M059J (cell line): Measurements from ENCODE around the gene FAM13A. TPM values are rescaled to one million over a fixed set of nuclear protein-coding genes. Genes with fewer than 3 reads are reported as not detected.
"Not testable (repeated sequence)": the region's sequence is repeated elsewhere in the genome, so short reads cannot be mapped to it uniquely, and the experiment has no call there.

Experiments used
- DNase-seq: peaks from one replicate; pipeline ENCODE4 v3.0.0-alpha.2; 2012; ENCODE audit warnings: low read depth
- total RNA-seq: library from RNA; depleted of rRNA; stranded (reverse); fragments of >200 nt; shearing (Covaris generic); gene quantifications from 2 replicates; pipeline ENCODE4 v1.2.3, GENCODE V29; 2014

Gene FAM13A
- total RNA-seq, 1 experiment from 2014 or later: 9.7 TPM

DNA sequence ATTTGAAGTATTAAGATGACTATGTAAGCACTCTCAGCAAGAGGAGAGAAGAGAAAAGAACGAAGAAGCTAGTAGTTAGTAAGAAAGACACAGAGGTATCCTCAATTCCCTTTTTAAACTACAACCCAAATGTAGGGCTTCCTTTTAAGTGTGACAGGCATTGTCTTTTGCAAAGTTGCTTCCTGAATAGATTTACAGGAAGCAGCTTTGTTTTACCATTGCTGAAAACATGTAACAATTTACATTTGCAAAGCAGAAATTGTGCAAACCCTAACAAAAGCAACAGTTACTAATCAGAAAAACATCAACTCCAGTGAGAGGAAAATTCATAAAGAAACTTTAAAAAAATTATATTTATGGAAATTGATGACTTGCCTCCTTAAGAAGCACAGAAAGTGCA, 96.4 kb downstream of the FAM13A start:
- DNase-seq: no peak

DNA sequence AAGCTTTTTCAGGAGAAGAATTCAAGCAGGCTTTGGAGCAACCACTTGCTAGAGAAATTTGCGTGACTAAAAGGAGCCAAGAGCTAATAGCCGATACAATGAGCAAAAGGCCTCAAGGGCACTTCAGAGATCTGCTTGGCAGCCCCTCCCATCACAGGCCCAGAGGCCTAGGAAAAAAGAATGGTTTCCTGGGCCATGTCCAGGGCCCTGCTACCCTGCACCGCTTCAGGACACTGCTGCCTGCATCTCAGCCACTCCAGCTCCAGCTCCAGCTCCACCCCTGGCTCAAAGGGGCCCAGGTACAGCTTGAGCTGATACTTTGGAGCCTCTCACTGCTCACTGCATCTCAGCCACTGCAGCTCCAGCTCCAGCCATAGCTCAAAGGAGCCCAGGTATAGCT, 98.9 kb downstream of the FAM13A start:
- DNase-seq: no peak

DNA sequence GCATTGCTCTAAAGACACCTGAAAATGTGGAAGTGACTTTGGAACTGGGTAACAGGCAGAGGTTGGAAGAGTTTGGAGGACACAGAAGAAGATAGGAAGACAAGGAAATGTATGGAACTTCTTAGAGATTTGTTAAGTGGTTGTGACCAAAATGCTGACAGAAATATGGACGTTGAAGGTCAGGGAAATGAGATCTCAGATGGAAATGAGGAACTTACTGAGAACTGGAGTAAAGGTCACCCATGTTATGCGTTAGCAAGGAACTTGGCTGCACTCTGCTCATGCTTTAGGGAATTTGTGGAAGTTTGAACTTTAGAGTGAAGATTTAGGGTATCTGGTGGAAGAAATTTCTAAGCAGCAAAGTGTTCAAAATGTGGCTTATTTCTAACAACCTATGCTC, 99.4 kb downstream of the FAM13A start:
- DNase-seq: no peak

DNA sequence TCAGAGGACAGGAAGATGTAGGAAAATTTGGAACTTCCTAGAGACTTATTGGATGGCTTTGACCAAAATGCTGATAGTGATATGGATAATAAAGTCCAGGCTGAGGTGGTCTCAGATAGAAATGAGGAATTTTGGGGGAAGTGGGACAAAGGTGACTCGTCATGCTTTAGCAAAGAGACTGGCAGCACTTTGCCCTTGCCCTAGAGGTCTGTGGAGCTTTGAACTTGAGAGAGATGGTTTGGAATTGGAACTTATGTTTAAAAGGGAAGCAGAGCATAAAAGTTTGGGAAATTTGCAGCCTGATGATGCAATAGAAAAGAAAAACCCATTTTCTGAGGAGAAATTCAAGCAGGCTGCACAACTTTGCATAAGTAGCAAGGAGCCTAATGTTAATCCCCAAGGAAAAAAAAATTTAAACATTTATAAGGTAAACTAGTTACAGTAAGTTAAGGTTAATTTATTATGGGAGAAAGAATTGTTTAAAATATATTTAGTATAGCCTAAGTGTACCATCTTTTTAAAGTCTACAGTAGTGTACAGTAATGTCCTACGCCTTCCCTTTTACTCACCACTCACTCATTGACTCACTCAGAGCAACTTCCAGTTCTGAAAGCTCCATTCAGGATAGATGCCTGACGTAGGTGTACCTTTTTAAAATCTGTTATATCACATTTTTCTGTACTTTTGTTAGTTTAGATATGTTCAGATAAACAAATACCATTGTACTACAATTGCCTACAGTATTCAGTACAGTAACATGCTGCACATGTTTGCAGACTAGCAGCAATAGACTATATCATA, 101.2 kb downstream of the FAM13A start:
- DNase-seq: no peak

DNA sequence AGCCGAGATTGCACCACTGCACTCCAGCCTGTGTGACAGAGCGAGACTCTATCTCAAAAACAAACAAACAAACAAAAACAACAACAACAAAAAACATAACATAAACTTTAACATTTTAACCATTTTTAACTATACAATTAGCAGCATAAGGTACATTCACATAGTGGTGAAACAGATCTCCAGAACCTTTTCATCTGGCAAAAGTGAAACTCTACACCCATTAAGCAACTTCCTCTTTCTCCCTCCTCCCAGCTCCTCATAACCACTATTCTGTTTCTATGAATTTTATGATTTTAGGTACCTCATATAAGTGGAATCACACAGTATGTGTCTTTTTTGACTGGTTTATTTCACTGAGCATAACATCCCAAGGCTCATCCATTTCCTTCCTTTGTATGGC, 103.6 kb downstream of the FAM13A start:
- DNase-seq: no peak

DNA sequence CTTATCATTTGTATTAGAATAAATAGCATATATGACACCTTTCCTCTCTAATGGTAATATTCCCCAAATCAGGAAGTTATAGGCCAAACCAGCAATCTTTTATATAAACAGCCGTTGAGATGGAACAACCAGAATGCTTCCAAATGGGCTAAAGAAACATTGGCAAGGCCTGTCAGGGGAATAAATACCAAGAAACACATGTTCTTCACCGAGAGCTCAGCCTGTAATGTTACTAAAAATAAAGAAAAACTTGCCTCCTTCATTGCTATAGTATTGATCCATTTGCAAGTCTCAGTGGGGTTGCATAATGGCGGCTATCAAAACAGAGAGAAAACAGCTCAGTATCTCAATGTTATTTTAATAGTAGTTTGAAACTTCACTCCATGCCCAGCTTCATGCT, 104.9 kb downstream of the FAM13A start:
- no peak for DNase-seq

DNA sequence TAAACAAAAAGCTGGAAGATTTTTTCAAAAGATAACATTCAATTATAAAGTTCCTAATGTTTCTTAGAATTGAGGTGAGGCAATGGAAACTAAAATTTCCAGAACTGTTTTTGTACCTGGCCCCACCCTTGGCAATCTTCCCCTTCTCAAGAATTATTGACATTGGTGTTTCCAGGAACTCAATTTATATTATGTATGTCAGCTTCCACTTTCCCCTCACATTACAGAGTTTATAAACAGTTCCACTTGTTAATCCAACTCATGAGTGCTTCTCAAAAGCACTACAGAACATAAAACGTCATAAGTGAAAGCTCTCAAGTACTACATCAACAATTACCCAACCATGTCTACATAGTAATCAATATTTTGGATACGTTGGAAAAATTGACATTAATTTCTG, 107.4 kb downstream of the FAM13A start:
- DNase-seq: no peak

DNA sequence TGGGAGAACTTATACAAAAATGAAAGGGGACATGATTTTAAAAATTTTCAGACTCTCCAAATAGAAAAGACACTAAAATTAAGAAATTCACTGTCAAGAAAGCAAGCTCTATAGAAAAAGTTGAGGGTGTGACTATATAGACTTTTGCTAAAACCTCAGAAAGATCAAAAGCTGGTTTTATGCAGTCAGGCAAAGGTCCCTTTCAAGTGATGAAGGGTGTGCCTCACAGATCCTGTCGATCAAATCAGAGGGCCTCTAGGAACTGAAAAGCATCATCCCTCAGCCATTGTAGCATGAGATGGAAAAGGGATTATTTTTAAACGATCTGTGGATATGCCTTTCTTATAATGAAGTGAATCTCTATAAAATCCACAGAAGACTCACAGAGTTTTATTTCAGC, 116.5 kb downstream of the FAM13A start:
- DNase-seq: no peak

DNA sequence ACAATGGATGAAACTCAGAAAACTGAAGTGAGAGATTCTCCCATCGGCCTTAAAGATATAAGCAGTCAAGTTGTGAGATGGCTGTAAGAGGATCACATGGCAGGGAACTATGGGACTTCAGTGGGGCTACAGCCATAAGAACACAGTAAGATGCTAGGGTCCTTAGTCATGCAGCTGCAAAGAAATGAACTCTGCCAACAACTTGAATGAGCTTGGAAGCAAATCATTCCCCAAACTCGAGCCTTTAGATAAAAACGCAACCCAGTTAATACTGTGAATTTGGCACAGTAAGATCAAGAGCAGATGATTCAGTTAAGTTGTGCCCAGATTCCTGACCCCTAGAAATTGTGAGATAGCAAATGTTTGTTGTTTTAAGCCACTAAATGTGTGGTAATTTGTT, 117.3 kb downstream of the FAM13A start:
- peak; percentile 30 for DNase-seq

DNA sequence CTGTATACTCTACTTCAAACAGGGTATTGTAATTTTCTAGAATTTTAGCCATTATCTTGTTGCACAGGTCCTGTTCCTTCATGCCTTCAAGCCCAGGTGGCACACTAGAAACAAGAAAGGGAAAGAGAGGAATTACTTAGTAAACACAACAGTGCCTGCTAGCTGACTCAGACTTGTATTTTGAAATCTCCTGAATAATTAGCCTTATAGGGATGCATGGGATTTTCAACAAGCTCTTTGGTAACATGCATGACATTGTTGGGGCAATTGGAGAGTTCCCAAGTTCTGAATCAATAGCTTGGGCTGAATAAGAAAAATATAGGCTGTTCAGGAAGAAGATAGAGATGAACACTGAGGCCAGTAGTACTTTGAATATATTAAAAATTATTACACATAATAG, 118.8 kb downstream of the FAM13A start:
- DNase-seq: peak; percentile 79

DNA sequence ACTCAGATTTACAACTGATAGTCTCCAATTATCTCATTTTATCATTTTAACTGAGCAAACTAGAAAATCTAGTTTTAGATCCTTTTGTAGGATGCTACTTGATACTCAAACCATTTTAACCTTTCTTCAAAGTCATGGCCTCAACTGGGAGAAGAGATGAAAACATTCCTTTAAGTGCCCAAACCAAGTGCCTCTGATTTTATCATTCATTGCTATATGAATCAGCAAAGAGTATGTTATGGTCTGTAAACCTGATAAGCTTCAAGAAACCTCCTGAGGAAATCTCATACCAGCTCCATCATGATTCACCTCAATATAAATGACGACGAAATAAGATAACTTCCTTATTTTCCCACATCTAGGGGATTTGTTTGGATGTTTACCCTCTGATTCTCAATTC, 119.9 kb downstream of the FAM13A start:
- peak; percentile 24 for DNase-seq

DNA sequence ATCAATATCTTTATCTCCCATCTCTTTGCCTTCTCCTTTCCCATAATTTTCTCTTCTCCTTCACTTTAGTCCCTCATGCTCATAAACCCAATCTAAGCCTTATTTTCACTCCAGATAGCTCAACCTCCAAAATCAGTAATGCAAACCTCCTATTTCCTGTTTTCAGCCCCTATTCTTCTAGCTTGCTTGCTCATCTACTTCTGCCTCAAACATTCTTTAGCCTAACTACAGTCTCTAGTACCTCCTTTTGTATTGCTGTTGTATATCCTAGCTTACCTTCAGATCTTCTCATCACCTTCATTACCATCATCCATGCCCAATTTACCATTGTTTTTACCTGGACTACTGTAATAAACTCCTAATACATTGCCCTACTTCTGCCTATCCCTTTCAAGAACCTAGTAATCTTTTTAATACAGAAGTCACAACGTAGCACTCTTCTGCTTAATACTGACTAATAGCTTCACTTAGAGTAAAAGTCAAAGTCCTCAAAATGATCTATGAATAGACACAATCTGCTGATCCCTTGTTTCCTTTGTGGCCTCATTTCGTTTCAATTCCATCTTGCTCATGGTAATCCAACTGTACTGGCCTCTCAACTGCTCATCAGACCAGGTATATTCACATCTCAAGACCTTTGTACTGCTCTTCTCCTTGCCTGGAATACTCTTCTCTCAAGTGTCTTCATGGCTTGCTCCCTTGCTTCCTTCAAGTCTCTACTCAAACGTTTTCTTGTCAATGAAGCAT, 123.4 kb downstream of the FAM13A start:
- no peak for DNase-seq

DNA sequence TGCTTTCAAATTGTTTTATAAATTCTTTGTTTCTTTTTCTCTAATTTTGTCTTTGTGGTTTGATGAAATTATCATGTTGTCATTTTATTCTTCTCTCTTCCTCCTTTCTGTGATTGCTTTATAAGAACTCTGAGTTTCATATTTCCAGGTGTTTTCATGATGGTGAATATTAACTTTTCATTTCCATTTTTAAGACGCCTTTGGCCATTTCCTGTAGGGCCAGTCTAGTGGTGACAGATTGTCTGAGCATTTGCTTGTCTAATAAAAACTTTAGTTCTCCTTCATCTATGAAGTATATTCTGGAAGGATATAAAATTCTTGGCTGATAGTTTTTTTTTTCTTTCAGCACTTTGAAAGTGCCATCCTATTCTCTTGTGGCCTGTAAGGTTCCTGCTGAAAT, 128.1 kb downstream of the FAM13A start:
- no peak for DNase-seq

DNA sequence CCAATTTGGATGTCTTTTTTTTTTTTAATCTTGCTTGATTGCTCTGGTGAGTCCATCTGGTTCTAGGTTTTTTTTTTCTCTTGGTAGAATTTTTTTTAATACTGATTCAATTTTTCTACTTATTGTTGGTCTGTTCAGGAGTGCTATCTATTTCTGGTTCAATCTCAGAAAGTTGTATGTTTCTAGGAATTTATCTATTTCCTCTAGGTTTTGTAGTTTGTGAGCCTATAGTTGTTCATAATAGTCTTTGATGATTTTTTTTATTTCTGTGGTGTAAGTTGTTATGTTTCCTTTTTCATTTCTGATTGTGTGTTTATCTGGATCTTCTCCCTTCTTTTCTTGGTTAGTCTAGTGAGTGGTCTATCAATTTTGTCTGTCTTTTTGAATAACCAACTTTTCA, 129.6 kb downstream of the FAM13A start:
- no peak for DNase-seq

DNA sequence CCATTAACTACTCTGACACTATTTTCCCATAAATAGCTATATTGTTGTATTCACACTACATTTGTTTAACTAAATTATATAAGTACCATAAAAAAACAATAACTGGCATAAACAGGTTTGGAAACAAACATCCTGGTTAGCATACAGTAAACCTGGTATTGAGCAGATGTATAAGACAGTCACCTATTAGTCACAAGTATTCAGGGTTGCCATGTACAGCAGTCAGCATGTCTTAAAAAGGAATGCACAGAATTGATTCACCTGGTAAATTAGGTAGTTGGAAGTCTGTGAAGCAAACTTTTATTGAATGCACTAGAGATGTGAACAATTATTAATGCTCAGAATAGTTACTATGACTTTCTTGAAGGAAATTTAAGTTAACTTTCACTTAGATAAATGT, 137.9 kb downstream of the FAM13A start:
- no peak for DNase-seq

DNA sequence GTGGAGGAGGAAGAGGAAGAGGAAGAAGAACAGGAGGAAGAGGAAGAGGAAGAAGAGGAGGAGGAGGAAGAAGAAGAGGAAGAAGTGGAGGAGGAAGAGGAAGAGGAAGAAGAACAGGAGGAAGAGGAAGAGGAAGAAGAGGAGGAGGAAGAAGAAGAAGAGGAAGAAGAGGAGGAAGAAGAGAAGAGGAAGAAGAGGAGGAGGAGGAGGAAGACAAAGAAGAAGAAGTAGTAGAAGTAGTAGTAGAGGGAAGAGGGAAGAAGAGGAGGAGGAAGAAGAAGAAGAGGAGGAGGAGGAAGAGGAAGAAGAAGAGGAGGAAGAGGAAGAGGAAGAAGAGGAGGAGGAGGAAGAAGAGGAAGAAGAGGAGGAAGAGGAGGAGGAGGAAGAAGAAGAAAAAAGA, 143.8 kb downstream of the FAM13A start:
- DNase-seq: not testable (repeated sequence)

DNA sequence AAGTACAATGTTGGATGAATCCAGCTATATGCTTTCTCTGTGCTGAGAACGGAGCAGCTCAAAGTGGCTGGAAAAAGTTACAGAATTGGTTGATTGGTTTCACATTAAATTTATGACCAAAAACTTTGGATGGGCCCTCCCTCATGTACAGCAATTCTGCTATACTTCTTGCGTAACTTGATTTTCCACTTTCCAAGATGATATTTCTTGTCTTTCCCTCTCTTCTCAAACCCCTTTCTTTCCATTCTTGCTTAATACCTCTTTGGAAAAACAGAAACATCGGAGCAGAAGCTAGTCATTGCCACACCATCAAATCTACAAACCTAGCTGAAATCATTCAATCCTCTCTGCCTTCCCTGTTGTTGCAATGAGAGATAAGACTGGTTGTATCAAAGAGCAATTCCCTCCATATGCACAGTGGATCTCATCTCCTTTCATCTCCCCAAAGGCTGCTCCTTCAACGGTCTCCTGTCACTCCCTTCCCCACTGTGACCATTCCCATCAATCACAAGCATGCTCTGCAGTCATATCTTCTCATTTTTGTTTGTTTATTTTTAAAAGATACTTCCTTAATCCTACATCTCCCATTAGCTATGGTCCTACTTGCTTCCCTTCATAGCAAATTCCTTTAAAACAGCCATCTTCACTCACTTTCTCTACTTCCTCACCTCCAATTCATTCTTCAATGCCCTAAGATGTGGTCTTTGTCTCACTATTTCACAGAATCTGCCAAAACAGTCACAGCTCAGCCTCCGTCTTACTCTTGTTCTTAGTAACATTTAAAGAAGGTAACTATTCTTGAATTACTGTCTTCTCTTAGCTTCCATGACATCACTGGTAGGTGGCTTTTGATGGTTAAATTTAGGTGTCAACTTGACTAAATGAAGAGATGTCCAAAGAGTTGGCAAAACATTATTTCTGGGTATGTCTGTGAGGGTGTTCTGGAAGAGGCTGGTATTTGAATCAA, 145.5 kb downstream of the FAM13A start:
- DNase-seq: no peak

DNA sequence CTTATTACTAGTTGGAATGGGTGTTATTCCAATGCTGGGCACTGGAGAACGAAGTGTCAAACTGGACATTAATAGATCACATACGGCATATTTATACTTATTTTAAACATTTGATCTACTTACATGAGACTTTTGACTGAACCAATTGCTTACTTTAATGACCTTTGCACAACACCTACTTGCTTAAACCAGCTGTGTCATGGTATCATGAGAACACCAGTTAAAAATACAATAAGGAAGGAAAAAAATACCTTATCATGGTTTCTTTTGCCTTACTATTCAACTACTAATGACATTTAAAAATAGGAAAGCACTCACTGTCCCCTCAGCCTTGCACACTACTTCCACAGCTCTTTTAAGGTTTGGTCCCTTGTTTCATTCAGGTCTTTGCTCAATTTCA, 146.9 kb downstream of the FAM13A start:
- no peak for DNase-seq

DNA sequence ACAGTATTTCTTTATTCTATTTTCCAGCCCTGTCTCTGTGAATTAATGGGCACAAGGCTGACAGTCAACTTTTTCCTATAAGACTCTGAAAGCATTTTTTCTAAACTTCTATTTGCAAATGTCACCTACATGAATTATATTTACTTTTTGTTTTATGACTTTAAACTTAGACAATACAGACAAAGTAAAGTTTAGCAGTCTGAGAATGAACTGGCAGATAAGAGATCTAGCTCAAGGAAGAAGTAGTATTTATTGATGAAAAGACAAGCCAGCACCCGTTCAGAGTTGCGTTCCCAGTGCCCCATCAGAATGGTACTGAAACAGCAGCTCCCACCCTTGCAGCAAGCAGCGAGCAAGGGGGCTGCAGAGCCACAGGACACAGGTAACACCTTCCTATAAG, 148.5 kb downstream of the FAM13A start:
- DNase-seq: no peak

DNA sequence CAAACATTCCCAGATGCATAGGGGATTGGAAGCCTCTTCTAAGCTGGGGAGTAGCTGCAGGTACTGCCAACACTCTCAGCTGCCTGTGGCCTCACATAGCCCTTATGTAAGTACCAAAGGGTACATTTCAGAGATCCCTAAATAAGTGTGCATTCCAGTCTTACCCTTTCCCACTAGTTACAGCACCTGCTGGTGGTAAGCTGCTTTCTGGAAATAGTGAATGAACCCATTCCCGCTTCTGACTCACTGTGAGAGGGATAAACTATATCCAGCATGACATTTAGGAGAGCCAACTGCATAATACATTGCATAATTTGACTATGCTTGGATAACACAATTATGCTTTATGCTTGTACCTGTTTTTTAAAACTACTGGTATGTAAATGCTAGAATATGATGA, 149.0 kb downstream of the FAM13A start:
- DNase-seq: no peak

DNA sequence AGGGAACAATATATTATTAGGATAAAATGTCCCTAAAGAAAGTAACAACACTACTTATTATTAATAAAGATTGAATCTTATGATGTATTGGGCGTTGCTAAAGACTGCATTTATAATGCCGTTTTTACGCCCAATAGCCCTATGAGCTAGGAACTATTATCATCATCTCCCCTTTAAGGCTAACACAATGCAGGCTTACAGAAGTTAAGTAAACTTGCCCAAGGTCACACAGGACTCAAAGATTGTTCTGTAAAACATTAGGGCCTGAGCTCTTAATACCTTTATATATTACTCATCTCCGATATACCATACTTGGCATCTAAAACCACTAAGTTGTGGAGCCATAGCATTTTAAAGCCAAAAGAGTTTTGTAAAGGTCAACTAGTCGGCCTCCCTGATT, 149.5 kb downstream of the FAM13A start:
- DNase-seq: no peak

DNA sequence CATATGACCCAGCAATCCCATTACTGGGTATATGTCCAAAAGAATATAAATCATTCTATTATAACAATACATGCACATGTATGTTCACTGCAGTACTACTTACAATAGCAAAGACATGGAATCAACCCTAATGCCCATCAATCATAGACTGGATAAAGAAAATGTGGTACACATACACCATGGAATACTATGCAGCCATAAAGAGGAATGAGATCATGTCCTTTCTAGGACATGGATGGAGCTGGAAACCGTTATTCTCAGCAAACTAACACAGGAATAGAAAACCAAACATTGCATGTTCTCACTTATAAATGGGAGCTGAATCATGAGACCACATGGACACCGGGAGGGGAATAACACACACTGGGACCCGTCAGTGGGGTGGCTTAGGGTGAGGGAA, 152.7 kb downstream of the FAM13A start:
- not testable (repeated sequence) for DNase-seq
